ENCODE data around the gene FAM210B. TPM values are rescaled to one million over a fixed set of nuclear protein-coding genes. Genes with fewer than 3 reads are reported as not detected.

FAM210B gene
- total and polyA plus RNA-seq, 12 donors, result 74.9 to 207 (median 128) TPM

GRCh38 chr20:56359212-56360132, 698 bp downstream of the FAM210B start:
- Histone ChIP-seq H3K36me3 (replicated peaks in 1 of 2) (no peaks in the 10 kb centered on the region), H3K4me1 (replicated peaks in 1 of 2) (peaks cover 22 to 48% of the 10 kb centered on the region in 2 donors), H3K27ac (peak overlapping the region; percentile 66 to 95 (median 87)), H3K9me3 (replicated peaks in 1 of 3) (no peaks in the 10 kb centered on the region), H3K4me3 (peak overlapping the region; percentile 32 to 98 (median 62)), H3K27me3 (no peaks in the 10 kb centered on the region)
- DNase-seq, result peak; percentile 53 to 78 (median 66)
- WGBS, 4 donors, result 6 to 15% (median 10%) methylated on average over 18 to 51 of the region's 51 CpGs
- intact Hi-C loops (cut with DNase I), result no loop called here
- TF ChIP-seq POLR2A (IDR thresholded peaks at IDR 0.05) (peak in 1 of 2 donors; percentile 53), CTCF (IDR thresholded peaks at IDR 0.05) (no peak)

GRCh38 chr20:56360133-56360907, 1.5 kb downstream of the FAM210B start:
- peaks cover 22 to 48% of the 10 kb centered on the region in 2 donors for H3K4me1 ChIP-seq (replicated peaks in 1 of 2)
- no peaks in the 10 kb centered on the region for H3K9me3 ChIP-seq (replicated peaks in 1 of 3)
- H3K27me3 ChIP-seq, result no peaks in the 10 kb centered on the region
- peaks cover 0 to 5% of the 10 kb centered on the region in 2 donors for H3K36me3 ChIP-seq (replicated peaks in 1 of 2)
- intact Hi-C loops (cut with DNase I), result no loop called here
- TF ChIP-seq POLR2A (IDR thresholded peaks at IDR 0.05) (no peak), CTCF (IDR thresholded peaks at IDR 0.05) (no peak)
- peak; percentile 39 to 63 (median 47) for DNase-seq
- WGBS, 4 donors, result 39 to 59% (median 49%) methylated on average over 8 to 14 of the region's 14 CpGs
- H3K4me3 ChIP-seq, result peak overlapping the region in 2 of 4 donors; percentile 33 to 98
- H3K27ac ChIP-seq, result peak overlapping the region; percentile 66 to 95 (median 87)

GRCh38 chr20:56360908-56361205, 2.1 kb downstream of the FAM210B start:
- Histone ChIP-seq H3K4me3 (peak overlapping the region in 1 of 4 donors; percentile 98), H3K27ac (peak overlapping the region in 3 of 5 donors; percentile 87 to 95 (median 89)), H3K4me1 (replicated peaks in 1 of 2) (peaks cover 22 to 48% of the 10 kb centered on the region in 2 donors), H3K27me3 (no peaks in the 10 kb centered on the region), H3K36me3 (replicated peaks in 1 of 2) (peaks cover 0 to 11% of the 10 kb centered on the region in 2 donors), H3K9me3 (replicated peaks in 1 of 3) (no peaks in the 10 kb centered on the region)
- intact Hi-C loops (cut with DNase I), result no loop called here
- 73 to 84% (median 81%) methylated on average over 4 to 8 of the region's 8 CpGs for WGBS, 4 donors
- DNase-seq, result no peak
- TF ChIP-seq CTCF (IDR thresholded peaks at IDR 0.05), result no peak

- no peaks in the 10 kb centered on the region for H3K27me3 ChIP-seq
- 74 to 78% (median 77%) methylated on average over 8 of the region's 8 CpGs for WGBS, 4 donors
- peaks cover 22 to 48% of the 10 kb centered on the region in 2 donors for H3K4me1 ChIP-seq (replicated peaks in 1 of 2)
- no peak overlapping the region for H3K4me3 ChIP-seq
- H3K9me3 ChIP-seq (replicated peaks in 1 of 3), result no peaks in the 10 kb centered on the region
- H3K27ac ChIP-seq, result peak overlapping the region in 3 of 5 donors; percentile 26 to 95 (median 87)
- TF ChIP-seq CTCF (IDR thresholded peaks at IDR 0.05), result no peak
- TF ChIP-seq POLR2A (IDR thresholded peaks at IDR 0.05), result no peak
- H3K36me3 ChIP-seq (replicated peaks in 1 of 2), result peaks cover 0 to 21% of the 10 kb centered on the region in 2 donors
- no peak for DNase-seq
- intact Hi-C loops (cut with DNase I), result no loop called here
These were observed 3.1 kb downstream of the FAM210B start for GRCh38 chr20:56361900-56362299.
